ENCODE results near the gene BLTP3A.
"Not testable (repeated sequence)": the region's sequence is repeated elsewhere in the genome, so short reads cannot be mapped to it uniquely, and the experiment has no call there.

BLTP3A gene

DNA sequence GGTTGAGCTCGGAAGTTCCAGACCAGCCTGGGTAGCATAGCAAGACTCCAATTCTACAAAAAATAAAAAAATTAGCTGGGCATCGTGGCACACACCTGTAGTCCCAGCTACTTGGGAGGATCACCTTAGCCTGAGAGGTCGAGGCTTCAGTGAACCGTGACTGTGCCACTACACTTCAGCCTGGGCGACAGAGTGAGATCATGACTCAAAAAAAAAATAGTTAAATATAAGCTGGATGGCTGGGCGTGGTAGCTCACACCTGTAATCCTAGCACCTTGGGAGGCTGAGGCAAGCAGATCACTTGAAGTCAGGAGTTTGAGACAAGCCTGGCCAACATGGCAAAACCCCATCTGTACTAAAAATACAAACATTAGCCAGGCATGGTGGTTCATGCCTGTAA is 13.2 kb downstream of the BLTP3A start:
- not testable (repeated sequence) for DNase-seq (ENCODE audit: low read depth in 1 of 2, low spot score in 1 of 2); H3K27me3 ChIP-seq (ENCODE audit: insufficient read depth, poor library complexity, severe bottlenecking); H3K27ac ChIP-seq (replicated peaks); H3K4me3 ChIP-seq (replicated peaks; ENCODE audit: insufficient read depth, low read length)

- Histone ChIP-seq H3K27me3 (ENCODE audit: insufficient read depth, poor library complexity, severe bottlenecking) (no peaks in the 10 kb centered on the region), H3K4me3 (replicated peaks; ENCODE audit: insufficient read depth, low read length) (no peak overlapping the region), H3K27ac (replicated peaks) (no peak overlapping the region)
- DNase-seq (ENCODE audit: low read depth in 1 of 2, low spot score in 1 of 2), result no peak
- TF ChIP-seq CTCF (IDR thresholded peaks at IDR 0.05; ENCODE audit: insufficient read depth, low read length), result no peak
Measured at GRCh38 chr6:34806738-34807453, 15.0 kb downstream of the BLTP3A start.

DNA sequence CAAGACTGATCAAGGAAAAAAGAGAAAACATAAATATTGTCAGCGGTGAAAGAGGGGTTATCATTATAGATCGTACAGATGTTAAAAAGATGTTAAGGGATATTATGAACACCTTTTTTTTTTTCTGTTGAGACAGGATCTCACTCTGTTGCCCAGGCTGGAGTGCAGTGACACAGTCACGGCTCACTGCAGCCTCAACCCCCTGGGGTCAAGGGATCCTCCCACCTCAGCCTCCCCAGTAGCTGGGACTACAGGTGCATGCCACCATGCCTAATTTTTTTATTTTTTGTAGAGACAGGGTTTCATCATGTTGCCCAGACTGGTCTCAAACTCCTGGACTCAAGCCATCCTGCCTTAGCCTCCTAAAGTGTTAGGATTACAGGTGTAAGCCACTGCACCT is 16.6 kb downstream of the BLTP3A start:
- H3K27ac ChIP-seq (replicated peaks); H3K27me3 ChIP-seq (ENCODE audit: insufficient read depth, poor library complexity, severe bottlenecking); DNase-seq (ENCODE audit: low read depth in 1 of 2, low spot score in 1 of 2); H3K4me3 ChIP-seq (replicated peaks; ENCODE audit: insufficient read depth, low read length): not testable (repeated sequence)

DNA sequence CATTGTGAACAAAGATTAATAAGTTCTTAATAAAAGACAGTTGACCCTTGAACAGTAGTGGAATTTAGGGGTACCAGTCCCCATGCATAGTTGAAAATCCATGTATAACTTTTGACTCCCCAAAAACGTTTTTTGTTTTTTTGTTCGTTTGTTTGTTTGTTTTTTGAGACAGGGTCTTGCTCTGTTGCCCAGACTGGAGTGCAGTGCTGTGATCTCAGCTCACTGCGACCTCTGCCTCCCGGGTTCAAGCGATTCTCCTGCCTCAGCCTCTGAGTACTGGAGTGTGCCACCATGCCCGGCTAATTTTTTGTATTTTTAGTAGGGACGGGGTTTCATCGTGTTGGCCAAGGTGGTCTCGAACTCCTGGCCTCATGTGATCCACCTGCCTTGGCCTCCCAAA is 17.5 kb downstream of the BLTP3A start:
- H3K4me3 ChIP-seq (replicated peaks; ENCODE audit: insufficient read depth, low read length); DNase-seq (ENCODE audit: low read depth in 1 of 2, low spot score in 1 of 2); H3K27me3 ChIP-seq (ENCODE audit: insufficient read depth, poor library complexity, severe bottlenecking); H3K27ac ChIP-seq (replicated peaks): not testable (repeated sequence)

GRCh38 chr6:34810017-34810882 is 18.4 kb downstream of the BLTP3A start:
- no peak for DNase-seq (ENCODE audit: low read depth in 1 of 2, low spot score in 1 of 2)
- Histone ChIP-seq H3K4me3 (replicated peaks; ENCODE audit: insufficient read depth, low read length) (no peak overlapping the region), H3K27me3 (ENCODE audit: insufficient read depth, poor library complexity, severe bottlenecking) (no peaks in the 10 kb centered on the region), H3K27ac (replicated peaks) (no peak overlapping the region)
- TF ChIP-seq POLR2AphosphoS5 (IDR thresholded peaks at IDR 0.05; ENCODE audit: low read depth) (no peak), GABPA (IDR thresholded peaks at IDR 0.05; ENCODE audit: low read depth) (no peak), REST (IDR thresholded peaks at IDR 0.05; ENCODE audit: insufficient replicate concordance, low read depth) (no peak), SPI1 (IDR thresholded peaks at IDR 0.05; ENCODE audit: borderline replicate concordance, low read depth) (no peak), CTCF (IDR thresholded peaks at IDR 0.05; ENCODE audit: insufficient read depth, low read length) (no peak)

DNA sequence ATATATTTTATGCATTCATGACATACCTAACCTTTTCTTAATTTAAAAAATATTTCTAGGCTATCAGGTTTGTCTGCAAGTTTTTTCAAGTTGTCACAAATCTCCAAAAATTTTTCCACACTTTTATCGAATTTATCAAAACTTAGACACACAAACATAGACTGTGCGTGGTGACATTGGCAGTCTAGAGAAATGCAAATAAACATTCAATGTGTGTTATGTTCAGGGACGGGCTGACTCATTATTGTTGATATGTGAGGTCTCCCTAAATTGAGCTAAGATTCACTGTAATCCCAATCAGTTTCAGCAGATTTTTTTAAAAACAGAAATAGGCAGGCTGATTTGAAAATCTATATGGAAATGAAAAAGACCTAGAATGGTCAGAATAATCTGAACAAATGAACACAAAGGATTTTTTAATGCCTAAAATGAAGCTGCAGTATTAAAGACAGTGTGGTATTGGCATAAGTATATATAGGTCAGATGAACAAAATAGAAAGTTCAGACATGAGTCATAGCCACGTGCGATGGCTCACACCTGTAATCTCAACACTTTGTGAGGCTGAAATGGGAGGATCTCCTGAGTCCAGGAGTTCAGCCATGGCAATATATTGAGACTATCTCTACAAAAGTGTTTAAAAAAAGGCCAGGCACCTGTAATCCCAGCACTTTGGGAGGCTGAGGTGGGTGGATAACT is 19.2 kb downstream of the BLTP3A start:
- Histone ChIP-seq H3K27ac (replicated peaks) (no peak overlapping the region), H3K4me3 (replicated peaks; ENCODE audit: insufficient read depth, low read length) (no peak overlapping the region), H3K27me3 (ENCODE audit: insufficient read depth, poor library complexity, severe bottlenecking) (no peaks in the 10 kb centered on the region)
- DNase-seq (ENCODE audit: low read depth in 1 of 2, low spot score in 1 of 2), result no peak
- TF ChIP-seq GABPA (IDR thresholded peaks at IDR 0.05; ENCODE audit: low read depth) (no peak), CTCF (IDR thresholded peaks at IDR 0.05; ENCODE audit: insufficient read depth, low read length) (no peak)

All from HL-60 (cell line).